Osteoblast (primary cell): ENCODE results near the gene NCKAP5. TPM values are rescaled to one million over a fixed set of nuclear protein-coding genes. Genes with fewer than 3 reads are reported as not detected.

Source experiments
- DNase-seq: peaks from one replicate; pipeline ENCODE4 v3.0.0; 2011; ENCODE audit warnings: low spot score, mixed read lengths; ENCODE audit not compliant: insufficient read length; ENCODE audit errors: missing footprints
- H2AFZ ChIP-seq: 2 replicates; pipeline ENCODE4 v1.6.0; 2011; ENCODE audit warnings: mild to moderate bottlenecking, low read length
- H3K27ac ChIP-seq: 2 replicates; pipeline ENCODE4 v1.5.1; 2011; ENCODE audit warnings: mild to moderate bottlenecking, low read depth, low read length, moderate library complexity
- H3K27me3 ChIP-seq: 2 replicates; pipeline ENCODE4 v1.6.0; 2012; ENCODE audit warnings: mild to moderate bottlenecking, control low read depth, inconsistent platforms, low read length, moderate library complexity; ENCODE audit not compliant: insufficient read depth
- H3K36me3 ChIP-seq: 2 replicates; pipeline ENCODE4 v1.5.1; 2011; ENCODE audit warnings: mild to moderate bottlenecking, low read length, control low read depth, moderate library complexity; ENCODE audit not compliant: insufficient read depth
- H3K4me1 ChIP-seq: 2 replicates; pipeline ENCODE4 v1.5.1; 2011; ENCODE audit warnings: mild to moderate bottlenecking, low read length, control low read depth, moderate library complexity; ENCODE audit not compliant: insufficient read depth
- H3K4me2 ChIP-seq: 2 replicates; pipeline ENCODE4 v1.6.0; 2011; ENCODE audit warnings: mild to moderate bottlenecking, low read length; ENCODE audit not compliant: insufficient read depth
- H3K4me3 ChIP-seq: fragments of 200-600 bp; sonication (generic); 3 replicates; pipeline ENCODE4 v1.5.1; 2012; ENCODE audit warnings: mild to moderate bottlenecking, low read length, inconsistent platforms; ENCODE audit not compliant: insufficient read depth
- H3K79me2 ChIP-seq: 2 replicates; pipeline ENCODE4 v1.6.0; 2012; ENCODE audit warnings: mild to moderate bottlenecking, low read length, control low read depth, inconsistent platforms; ENCODE audit not compliant: insufficient read depth
- H3K9me3 ChIP-seq: 2 replicates; pipeline ENCODE4 v1.5.1; 2011; ENCODE audit warnings: low read depth, low read length, control low read depth
- H4K20me1 ChIP-seq: 2 replicates; pipeline ENCODE4 v1.6.0; 2012; ENCODE audit warnings: mild to moderate bottlenecking, low read length, control low read depth; ENCODE audit not compliant: insufficient read depth
- CTCF ChIP-seq: IDR thresholded peaks from 2 replicates; pipeline ENCODE4 v1.5.1; 2011; ENCODE audit warnings: mild to moderate bottlenecking, low read depth, low read length, moderate library complexity; ENCODE audit errors: extremely low read depth
- total RNA-seq: library from RNA; depleted of rRNA; stranded (reverse); fragments of >200 nt; gene quantifications from 2 replicates; pipeline ENCODE4 v1.2.3, GENCODE V29; 2012

The NCKAP5 gene
- total RNA-seq, 1 donor = 1.8 TPM

- DNase-seq = no peak
- no peak overlapping the region for H3K4me2 ChIP-seq
- TF ChIP-seq CTCF = no peak
- no peaks in the 10 kb centered on the region for H3K27me3 ChIP-seq
- H3K9me3 ChIP-seq = no peaks in the 10 kb centered on the region
- H3K27ac ChIP-seq = no peak overlapping the region
- H3K4me3 ChIP-seq = no peak overlapping the region
- H4K20me1 ChIP-seq = no peaks in the 10 kb centered on the region
- H3K79me2 ChIP-seq = no peaks in the 10 kb centered on the region
- peaks cover 13% of the 10 kb centered on the region for H3K4me1 ChIP-seq
- no peaks in the 10 kb centered on the region for H3K36me3 ChIP-seq
- H2AFZ ChIP-seq = no peak overlapping the region
Measured at GRCh38 chr2:133438026-133438425, 130.2 kb downstream of the NCKAP5 start.

GRCh38 chr2:133437492-133437891, 130.8 kb downstream of the NCKAP5 start:
- no peak for TF ChIP-seq CTCF
- Histone ChIP-seq H2AFZ (no peak overlapping the region), H3K27me3 (no peaks in the 10 kb centered on the region), H3K79me2 (no peaks in the 10 kb centered on the region), H3K4me1 (peaks cover 13% of the 10 kb centered on the region), H3K27ac (no peak overlapping the region), H3K4me2 (no peak overlapping the region), H3K4me3 (no peak overlapping the region), H4K20me1 (no peaks in the 10 kb centered on the region), H3K36me3 (no peaks in the 10 kb centered on the region), H3K9me3 (no peaks in the 10 kb centered on the region)
- DNase-seq = no peak

DNA sequence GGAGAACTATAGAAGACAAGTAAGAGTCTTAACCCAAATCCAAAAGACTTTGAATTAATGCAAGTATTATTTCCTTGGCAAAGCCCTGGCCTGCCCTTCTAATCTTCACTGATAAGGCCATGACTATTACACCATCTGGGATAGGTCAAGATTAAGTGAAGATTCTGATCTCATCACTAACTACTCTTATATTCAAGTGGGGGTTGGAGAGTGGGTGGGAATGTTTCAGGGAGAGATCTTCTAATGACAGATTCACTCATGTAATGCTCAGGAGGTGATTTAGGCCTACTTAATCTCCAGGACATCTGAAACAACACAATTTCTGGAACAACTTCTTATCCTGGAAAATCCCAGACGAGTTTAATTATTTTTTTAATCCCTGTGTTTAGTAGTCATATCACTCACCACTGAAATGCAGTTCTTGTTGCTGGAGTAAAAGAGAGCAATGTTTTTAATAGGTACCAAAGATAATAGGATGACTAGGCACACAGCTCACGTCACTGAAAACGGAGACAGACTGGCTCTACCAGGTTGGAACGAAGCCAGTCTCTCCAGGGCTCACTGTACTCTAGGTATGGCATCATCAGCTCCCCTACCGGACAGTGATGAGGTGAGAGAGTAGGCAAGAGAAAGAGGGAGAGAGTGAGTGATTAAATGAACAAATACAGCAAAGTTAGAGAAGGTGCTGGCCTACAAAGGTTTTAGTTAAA, 133.1 kb downstream of the NCKAP5 start:
- no peak overlapping the region for H3K4me3 ChIP-seq
- DNase-seq = peak; percentile 62
- H3K9me3 ChIP-seq = no peaks in the 10 kb centered on the region
- no peak overlapping the region for H3K4me2 ChIP-seq
- no peak for TF ChIP-seq CTCF
- H3K4me1 ChIP-seq = peaks cover 16% of the 10 kb centered on the region
- H3K79me2 ChIP-seq = no peaks in the 10 kb centered on the region
- H3K27me3 ChIP-seq = no peaks in the 10 kb centered on the region
- H3K27ac ChIP-seq = peak overlapping the region; percentile 65
- H4K20me1 ChIP-seq = no peaks in the 10 kb centered on the region
- H2AFZ ChIP-seq = no peak overlapping the region
- no peaks in the 10 kb centered on the region for H3K36me3 ChIP-seq

DNA sequence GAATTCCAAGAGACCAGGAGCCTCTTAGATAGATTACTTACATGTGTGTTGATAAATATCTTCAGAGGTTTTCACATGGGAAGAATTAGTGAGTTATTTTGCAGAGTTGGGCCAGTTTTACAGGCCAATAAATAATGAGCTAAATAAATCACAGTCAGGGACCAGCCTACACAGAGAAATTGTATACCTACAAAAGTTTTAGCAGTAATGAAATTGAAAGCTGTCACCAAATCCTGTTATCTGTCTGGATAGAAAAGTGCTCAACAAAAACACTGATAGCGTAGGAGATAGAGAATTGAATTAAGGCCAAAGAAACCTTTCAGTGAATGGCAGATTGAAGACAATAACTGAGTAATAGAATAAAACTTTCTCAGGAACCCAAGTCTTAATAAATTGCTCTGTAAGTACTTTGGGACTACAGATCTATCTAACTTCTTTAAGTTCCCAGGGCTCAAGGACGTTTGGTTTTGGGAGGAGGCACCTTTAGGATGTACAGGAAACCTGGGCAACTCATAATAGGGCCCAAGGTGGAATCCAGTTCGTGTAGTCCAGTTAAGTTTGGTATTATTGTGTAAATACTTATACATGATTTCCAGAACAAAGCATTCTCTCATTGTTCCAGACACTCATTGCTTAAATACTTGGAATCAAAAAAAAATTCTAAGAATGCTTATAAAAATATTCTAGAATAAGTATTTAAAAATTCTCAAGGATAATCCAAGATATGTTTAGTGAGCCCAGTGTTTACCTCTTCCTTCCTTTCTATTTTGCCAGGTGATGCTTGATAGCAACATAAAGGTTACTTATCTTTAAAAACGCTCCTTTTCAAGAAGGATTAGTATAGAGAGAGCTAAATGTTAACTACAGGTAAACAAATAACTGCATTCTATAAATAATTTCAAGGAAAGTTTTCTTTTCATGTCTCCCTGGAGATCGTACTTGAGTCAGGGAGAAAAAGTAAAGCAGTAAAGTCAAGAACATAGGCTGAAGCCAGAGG, 134.5 kb downstream of the NCKAP5 start:
- Histone ChIP-seq H3K27me3 (no peaks in the 10 kb centered on the region), H3K36me3 (no peaks in the 10 kb centered on the region), H2AFZ (no peak overlapping the region), H4K20me1 (no peaks in the 10 kb centered on the region), H3K4me3 (no peak overlapping the region), H3K9me3 (no peaks in the 10 kb centered on the region), H3K4me1 (peaks cover 16% of the 10 kb centered on the region), H3K27ac (peak overlapping the region; percentile 65), H3K4me2 (no peak overlapping the region), H3K79me2 (no peaks in the 10 kb centered on the region)
- TF ChIP-seq CTCF = no peak
- no peak for DNase-seq
